GM06990 (cell line): ENCODE results near the gene MARK3.
"Not testable (repeated sequence)": the region's sequence is repeated elsewhere in the genome, so short reads cannot be mapped to it uniquely, and the experiment has no call there.

Experiments used
- DNase-seq: peaks from one replicate; pipeline ENCODE4 v3.0.0-alpha.2; 2011; ENCODE audit not compliant: insufficient read length; ENCODE audit errors: extremely low read depth
- H3K27me3 ChIP-seq: replicated peaks from 2 replicates; pipeline ENCODE4 v1.6.0; 2011; ENCODE audit warnings: low read length; ENCODE audit not compliant: control insufficient read depth, insufficient read depth
- H3K36me3 ChIP-seq: 2 replicates; pipeline ENCODE4 v1.5.1; 2011; ENCODE audit warnings: low read length; ENCODE audit not compliant: control insufficient read depth, insufficient read depth
- H3K4me3 ChIP-seq: replicated peaks from 2 replicates; pipeline ENCODE4 v1.5.1; 2011; ENCODE audit warnings: low read depth, mild to moderate bottlenecking, control low read depth, low read length
- TF ChIP-seq, protein P1 (sequence below): IDR thresholded peaks from 2 replicates; pipeline ENCODE4 v1.5.1; 2011; ENCODE audit warnings: low read length, control low read depth, mild to moderate bottlenecking, inconsistent platforms; ENCODE audit not compliant: insufficient read depth, poor library complexity, severe bottlenecking

Gene MARK3

DNA sequence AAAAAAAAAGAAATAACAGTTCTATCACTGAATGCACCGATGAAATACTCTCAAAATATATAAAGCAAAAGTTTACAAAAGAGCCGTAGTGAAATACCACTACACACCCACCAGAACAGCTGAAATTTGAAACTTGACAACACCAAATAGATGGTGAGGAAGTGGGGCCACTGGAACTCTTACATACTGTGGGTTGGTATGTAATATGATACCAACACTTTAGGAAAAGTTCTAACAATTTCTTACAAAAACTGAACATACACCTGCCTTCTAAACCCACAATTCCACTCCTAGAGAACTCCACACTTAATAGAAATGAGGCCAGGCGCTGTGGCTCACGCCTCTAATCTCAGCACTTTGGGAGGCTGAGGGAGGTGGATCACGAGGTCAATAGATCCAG lies 37.1 kb upstream of the MARK3 start:
- TF ChIP-seq, protein P1, sequence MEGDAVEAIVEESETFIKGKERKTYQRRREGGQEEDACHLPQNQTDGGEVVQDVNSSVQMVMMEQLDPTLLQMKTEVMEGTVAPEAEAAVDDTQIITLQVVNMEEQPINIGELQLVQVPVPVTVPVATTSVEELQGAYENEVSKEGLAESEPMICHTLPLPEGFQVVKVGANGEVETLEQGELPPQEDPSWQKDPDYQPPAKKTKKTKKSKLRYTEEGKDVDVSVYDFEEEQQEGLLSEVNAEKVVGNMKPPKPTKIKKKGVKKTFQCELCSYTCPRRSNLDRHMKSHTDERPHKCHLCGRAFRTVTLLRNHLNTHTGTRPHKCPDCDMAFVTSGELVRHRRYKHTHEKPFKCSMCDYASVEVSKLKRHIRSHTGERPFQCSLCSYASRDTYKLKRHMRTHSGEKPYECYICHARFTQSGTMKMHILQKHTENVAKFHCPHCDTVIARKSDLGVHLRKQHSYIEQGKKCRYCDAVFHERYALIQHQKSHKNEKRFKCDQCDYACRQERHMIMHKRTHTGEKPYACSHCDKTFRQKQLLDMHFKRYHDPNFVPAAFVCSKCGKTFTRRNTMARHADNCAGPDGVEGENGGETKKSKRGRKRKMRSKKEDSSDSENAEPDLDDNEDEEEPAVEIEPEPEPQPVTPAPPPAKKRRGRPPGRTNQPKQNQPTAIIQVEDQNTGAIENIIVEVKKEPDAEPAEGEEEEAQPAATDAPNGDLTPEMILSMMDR, result no peak
- DNase-seq, result no peak
- H3K27me3 ChIP-seq, result no peaks in the 10 kb centered on the region
- no peak overlapping the region for H3K4me3 ChIP-seq
- H3K36me3 ChIP-seq, result peaks cover 11% of the 10 kb centered on the region

DNA sequence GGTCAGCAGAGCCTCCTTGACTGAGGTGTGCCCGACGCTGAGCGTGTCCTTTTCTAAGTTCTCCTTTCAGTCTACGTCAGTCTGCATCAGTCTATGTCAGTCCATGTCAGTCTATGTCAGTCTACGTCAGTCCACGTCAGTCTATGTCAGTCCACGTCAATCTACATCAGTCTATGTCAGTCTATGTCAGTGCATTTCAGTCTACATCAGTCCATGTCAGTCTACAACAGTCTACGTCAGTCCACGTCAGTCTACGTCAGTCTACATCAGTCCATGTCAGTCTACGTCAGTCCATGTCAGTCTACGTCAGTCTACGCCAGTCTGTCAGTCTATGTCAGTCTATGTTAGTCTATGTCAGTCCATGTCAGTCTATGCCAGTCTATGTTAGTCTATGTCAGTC lies 35.2 kb upstream of the MARK3 start:
- H3K36me3 ChIP-seq, result no peaks in the 10 kb centered on the region
- H3K4me3 ChIP-seq, result no peak overlapping the region
- no peaks in the 10 kb centered on the region for H3K27me3 ChIP-seq
- TF ChIP-seq, protein P1, result no peak
- no peak for DNase-seq

DNA sequence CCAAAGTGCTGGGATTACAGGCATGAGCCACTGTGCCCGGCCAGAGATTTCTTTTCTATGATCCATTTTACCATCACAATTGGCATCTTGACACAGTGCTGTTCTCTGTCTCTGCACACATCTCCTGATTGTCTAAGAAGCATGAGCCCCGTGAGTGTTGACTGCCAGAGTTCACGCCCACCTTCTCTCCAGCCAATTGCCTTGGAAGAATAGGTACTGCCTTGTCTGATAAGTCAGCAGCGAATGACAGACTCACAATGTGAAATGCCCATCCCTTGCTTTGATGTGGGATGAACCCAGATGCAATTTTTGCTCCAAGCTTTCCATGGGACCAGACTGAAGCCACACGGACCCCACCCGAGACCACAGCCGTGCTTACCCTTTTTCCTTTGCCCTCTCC lies 31.9 kb upstream of the MARK3 start:
- Histone ChIP-seq H3K4me3 (no peak overlapping the region), H3K27me3 (no peaks in the 10 kb centered on the region), H3K36me3 (no peaks in the 10 kb centered on the region)
- no peak for DNase-seq
- TF ChIP-seq, protein P1, result no peak

DNA sequence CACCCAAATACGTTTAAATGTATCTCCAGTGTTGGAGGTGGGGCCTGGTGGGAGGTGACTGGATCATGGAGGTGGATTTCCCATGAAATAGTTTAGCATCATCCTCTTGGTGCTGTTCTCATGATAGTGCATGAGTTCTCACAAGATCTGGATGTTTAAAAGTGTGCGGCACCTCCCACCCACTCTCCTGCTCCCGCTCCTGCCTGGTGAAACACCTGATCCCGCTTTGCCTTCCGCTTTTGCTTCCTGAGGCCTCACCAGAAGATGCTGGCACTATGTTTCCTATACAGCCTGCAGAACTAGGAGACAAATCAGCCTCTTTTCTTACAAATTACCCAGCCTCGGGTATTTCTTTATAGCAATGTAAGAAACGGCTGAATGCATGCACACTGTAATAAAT lies 31.1 kb upstream of the MARK3 start:
- no peaks in the 10 kb centered on the region for H3K36me3 ChIP-seq
- no peaks in the 10 kb centered on the region for H3K27me3 ChIP-seq
- no peak for DNase-seq
- TF ChIP-seq, protein P1, result no peak
- H3K4me3 ChIP-seq, result no peak overlapping the region

DNA sequence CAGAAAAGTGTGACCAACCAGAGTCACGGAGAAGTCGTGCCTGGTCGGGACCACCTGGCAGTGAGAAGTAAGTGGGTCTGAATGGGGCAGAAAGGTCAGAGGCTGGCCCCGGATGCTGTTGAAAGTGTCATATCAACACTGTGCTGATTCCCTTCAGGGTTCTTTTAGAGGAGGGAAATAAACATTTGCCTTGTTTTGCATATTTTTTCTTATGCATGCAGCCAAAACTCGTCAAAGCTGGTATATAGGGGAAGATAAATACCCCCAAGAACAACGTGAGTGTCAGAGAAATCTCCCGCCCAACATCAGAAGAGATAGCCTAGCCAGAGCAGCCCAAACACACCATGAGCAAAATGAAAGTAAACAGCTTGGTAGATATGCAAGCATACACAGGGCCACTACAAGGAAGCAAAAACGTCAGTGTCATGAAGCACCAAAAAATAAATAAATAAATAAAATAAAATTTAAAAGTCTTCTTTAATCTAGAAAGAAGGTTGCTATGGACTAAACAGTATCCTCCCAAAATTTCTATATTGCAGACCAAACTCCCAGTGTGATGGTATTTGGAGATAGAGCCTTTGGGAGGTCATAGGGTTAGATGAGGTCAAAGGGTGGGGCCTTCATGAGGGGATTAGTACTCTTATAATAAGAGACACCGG lies 29.1 kb upstream of the MARK3 start:
- H3K36me3 ChIP-seq, result no peaks in the 10 kb centered on the region
- DNase-seq, result no peak
- TF ChIP-seq, protein P1, result no peak
- H3K4me3 ChIP-seq, result no peak overlapping the region
- no peaks in the 10 kb centered on the region for H3K27me3 ChIP-seq

DNA sequence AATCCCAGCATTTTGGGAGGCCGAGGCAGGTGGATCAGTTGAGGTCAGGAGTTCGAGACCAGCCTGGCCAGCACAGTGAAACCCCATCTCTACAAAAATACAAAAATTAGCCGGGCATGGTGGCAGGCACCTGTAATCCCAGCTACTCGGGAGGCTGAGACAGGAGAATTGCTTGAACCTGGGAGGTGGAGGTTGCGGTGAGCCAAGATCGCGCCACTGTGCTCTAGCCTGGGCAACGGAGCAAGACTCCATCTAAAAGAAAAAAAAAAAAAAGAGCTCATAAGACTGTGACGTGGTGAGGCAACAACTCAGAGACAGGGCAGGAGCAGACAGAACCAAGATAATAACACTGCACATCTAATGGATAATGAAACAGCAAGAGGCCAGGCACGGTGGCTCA lies 27.7 kb upstream of the MARK3 start:
- H3K36me3 ChIP-seq, H3K4me3 ChIP-seq, DNase-seq, H3K27me3 ChIP-seq: not testable (repeated sequence)
